Neuron (in vitro differentiated cells): ENCODE data around the gene JUNB.
A peak's percentile ranks its signal among the peaks of the same experiment; 100 is the strongest.

Experiments
- H2AFZ ChIP-seq: one replicate; pipeline ENCODE4 v1.6.1; 2013; ENCODE audit warnings: low read depth, mild to moderate bottlenecking, inconsistent platforms, low read length, moderate library complexity
- H3K27me3 ChIP-seq: one replicate; pipeline ENCODE4 v1.6.1; 2013; ENCODE audit warnings: low read length; ENCODE audit not compliant: insufficient read depth
- H3K36me3 ChIP-seq: one replicate; pipeline ENCODE4 v1.6.1; 2013; ENCODE audit warnings: low read length; ENCODE audit not compliant: insufficient read depth
- H3K4me1 ChIP-seq: one replicate; pipeline ENCODE4 v1.6.1; 2013; ENCODE audit warnings: low read length; ENCODE audit not compliant: insufficient read depth
- H3K4me3 ChIP-seq: 2 replicates; pipeline ENCODE4 v1.5.1; 2013; ENCODE audit warnings: mild to moderate bottlenecking, low read length, moderate library complexity
- H3K9me3 ChIP-seq: one replicate; pipeline ENCODE4 v1.6.1; 2013; ENCODE audit warnings: low read length

Gene JUNB

DNA sequence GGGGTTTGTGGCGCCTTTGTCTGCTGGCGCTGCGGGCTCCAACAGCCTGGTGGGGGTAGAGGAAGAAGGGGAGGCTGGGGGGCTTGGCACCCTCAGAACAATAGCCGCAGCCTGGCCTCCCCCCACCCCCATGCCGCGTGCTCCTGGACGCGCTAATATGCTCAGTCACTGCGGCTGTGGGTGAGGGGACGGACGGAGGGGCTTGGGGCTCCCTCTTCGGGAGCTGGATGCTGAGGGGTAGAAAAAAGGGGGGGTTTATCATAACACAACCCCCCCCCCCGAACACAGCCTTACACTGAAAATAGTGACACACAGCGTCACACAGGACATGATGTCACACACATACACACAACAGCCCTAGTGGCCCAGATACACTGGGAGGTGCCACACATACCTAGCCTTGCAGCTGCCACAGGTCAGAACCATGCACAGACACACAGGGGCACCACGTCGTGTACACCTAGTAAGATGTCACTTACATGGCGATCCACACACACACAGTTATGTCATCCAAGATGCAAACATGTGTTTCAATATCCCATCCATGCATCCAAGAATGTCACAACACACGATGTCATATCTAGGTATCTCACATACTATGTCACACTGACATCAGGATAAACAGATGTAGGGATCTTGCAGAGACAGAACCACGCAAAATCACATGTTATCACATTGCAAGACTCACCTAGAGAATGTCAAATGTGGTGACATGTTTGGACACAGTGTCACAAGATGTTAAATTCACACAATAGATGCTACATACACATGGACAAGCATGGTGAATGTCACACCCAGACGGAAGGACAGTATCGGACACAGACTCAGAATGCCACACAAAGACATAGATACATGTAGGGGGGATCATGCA, 47.8 kb downstream of the JUNB start:
- Histone ChIP-seq H2AFZ (peak overlapping the region; percentile 99), H3K9me3 (no peaks in the 10 kb centered on the region), H3K4me1 (peaks cover 15% of the 10 kb centered on the region), H3K4me3 (peak overlapping the region; percentile 71), H3K36me3 (peaks cover 2% of the 10 kb centered on the region), H3K27me3 (peaks cover 20% of the 10 kb centered on the region)

DNA sequence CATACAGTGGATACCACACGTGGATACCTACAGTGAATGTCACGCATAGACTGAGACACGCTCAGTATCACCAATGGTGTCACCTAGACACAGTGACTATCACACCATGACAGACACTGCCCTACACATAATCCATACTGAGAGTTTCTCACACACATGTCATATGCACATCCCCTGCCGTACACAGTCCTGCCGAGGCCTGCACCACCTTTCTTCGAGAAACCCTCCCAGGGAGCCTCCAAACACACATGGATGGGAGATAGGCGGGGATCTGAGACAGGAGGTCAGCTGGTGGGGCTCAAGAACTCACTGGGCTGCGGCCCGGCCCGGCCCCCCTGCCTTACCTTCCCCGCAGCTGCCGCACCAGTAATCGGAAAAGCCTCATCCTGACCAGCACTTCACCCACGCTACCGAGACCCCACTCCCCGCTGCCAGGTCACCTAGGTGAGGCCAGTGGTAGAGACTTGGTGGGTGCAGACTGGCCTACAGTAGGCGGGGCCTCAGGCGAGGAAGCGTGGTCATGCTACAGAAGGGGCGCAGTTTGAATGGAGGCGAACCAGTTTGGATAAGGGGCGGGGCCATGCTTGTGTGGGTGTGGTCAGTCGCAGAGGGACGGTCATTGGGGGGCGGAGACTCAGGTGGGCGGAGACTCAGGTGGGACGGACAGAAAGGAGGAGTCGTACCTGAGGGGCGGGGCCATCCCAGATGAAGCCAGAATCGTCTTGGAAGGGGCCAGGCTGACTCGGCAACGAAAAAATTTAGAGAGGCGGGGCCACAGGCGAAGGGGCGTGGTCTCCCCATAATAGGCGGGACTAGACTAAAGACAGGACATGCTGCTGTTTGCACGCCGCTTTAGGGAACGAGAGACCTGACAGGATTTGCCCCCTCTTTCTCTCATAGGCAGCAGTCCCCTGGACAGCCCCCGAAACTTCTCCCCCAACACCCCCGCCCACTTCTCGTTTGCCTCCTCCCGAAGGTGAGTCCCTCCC, 49.1 kb downstream of the JUNB start:
- Histone ChIP-seq H3K4me3 (no peak overlapping the region), H3K4me1 (peaks cover 12% of the 10 kb centered on the region), H3K36me3 (peaks cover 2% of the 10 kb centered on the region), H3K27me3 (peaks cover 7% of the 10 kb centered on the region), H3K9me3 (no peaks in the 10 kb centered on the region), H2AFZ (no peak overlapping the region)

- Histone ChIP-seq H3K4me1 (peaks cover 12% of the 10 kb centered on the region), H3K4me3 (no peak overlapping the region), H2AFZ (no peak overlapping the region), H3K9me3 (no peaks in the 10 kb centered on the region), H3K36me3 (peaks cover 2% of the 10 kb centered on the region), H3K27me3 (peaks cover under 1% of the 10 kb centered on the region)
These were observed 49.8 kb downstream of the JUNB start for GRCh38 chr19:12841094-12841493.

DNA sequence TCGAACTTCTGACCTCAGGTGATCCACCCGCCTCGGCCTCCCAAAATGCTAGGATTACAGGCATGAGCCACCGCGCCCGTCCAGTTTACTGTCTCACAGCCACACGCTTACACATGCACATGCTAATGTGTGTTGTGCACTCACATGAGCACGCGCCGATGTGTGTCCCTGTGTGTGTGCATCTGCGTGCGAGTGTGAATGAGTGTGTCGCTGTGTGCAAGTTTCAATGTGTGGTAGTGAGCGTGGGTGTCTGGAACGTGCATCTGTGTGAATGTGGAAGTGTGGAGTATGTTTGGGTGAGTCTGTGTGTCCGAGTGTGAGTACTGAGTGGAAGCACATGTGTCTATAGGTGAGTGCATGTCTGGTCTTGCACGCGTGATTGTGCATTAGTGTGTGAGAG, 51.2 kb downstream of the JUNB start:
- peaks cover 12% of the 10 kb centered on the region for H3K4me1 ChIP-seq
- no peaks in the 10 kb centered on the region for H3K27me3 ChIP-seq
- no peaks in the 10 kb centered on the region for H3K9me3 ChIP-seq
- H3K36me3 ChIP-seq, result peaks cover 2% of the 10 kb centered on the region
- no peak overlapping the region for H3K4me3 ChIP-seq
- H2AFZ ChIP-seq, result no peak overlapping the region
